ENCODE measurements around the gene SERPINB6. TPM values are rescaled to one million over a fixed set of nuclear protein-coding genes. Genes with fewer than 3 reads are reported as not detected.
"Not testable (repeated sequence)": the region's sequence is repeated elsewhere in the genome, so short reads cannot be mapped to it uniquely, and the experiment has no call there.

SERPINB6 gene
- total and polyA plus RNA-seq, 2 donors: 23.1 to 84.3 TPM

GRCh38 chr6:3013901-3014674 lies 42.7 kb upstream of the SERPINB6 start:
- 98% methylated on average over 18 of the region's 18 CpGs for WGBS
- Histone ChIP-seq H3K4me1 (ENCODE audit: control insufficient read depth in 2 of 2, insufficient read depth in 2 of 2, low read length in 2 of 2) (no peaks in the 10 kb centered on the region), H3K4me3 (ENCODE audit: low read length in 2 of 2) (no peak overlapping the region), H3K36me3 (ENCODE audit: control insufficient read depth in 2 of 2, insufficient read depth in 2 of 2, low read length in 1 of 2) (peaks cover 32 to 40% of the 10 kb centered on the region in 2 donors), H3K27me3 (ENCODE audit: control insufficient read depth in 2 of 2, insufficient read depth in 1 of 2, low read length in 1 of 2) (no peaks in the 10 kb centered on the region), H3K9me3 (ENCODE audit: control insufficient read depth in 2 of 2, insufficient read depth in 1 of 2, low read length in 1 of 2) (peaks cover 5 to 7% of the 10 kb centered on the region in 2 donors), H3K27ac (ENCODE audit: low read depth in 1 of 2, low read length in 1 of 2) (no peak overlapping the region)
- no peak for DNase-seq (ENCODE audit: low read depth in 6 of 9, low spot score in 9 of 9)

- no peaks in the 10 kb centered on the region for H3K27me3 ChIP-seq (ENCODE audit: control insufficient read depth in 2 of 2, insufficient read depth in 1 of 2, low read length in 1 of 2)
- H3K36me3 ChIP-seq (ENCODE audit: control insufficient read depth in 2 of 2, insufficient read depth in 2 of 2, low read length in 1 of 2): peaks cover 32 to 40% of the 10 kb centered on the region in 2 donors
- H3K4me3 ChIP-seq (ENCODE audit: low read length in 2 of 2): no peak overlapping the region
- no peaks in the 10 kb centered on the region for H3K4me1 ChIP-seq (ENCODE audit: control insufficient read depth in 2 of 2, insufficient read depth in 2 of 2, low read length in 2 of 2)
- no peak overlapping the region for H3K27ac ChIP-seq (ENCODE audit: low read depth in 1 of 2, low read length in 1 of 2)
- no peak for DNase-seq (ENCODE audit: low read depth in 6 of 9, low spot score in 9 of 9)
- peaks cover 5 to 7% of the 10 kb centered on the region in 2 donors for H3K9me3 ChIP-seq (ENCODE audit: control insufficient read depth in 2 of 2, insufficient read depth in 1 of 2, low read length in 1 of 2)
- 83% methylated on average over 2 of the region's 2 CpGs for WGBS
These were observed 42.1 kb upstream of the SERPINB6 start for GRCh38 chr6:3013486-3013885.

DNA sequence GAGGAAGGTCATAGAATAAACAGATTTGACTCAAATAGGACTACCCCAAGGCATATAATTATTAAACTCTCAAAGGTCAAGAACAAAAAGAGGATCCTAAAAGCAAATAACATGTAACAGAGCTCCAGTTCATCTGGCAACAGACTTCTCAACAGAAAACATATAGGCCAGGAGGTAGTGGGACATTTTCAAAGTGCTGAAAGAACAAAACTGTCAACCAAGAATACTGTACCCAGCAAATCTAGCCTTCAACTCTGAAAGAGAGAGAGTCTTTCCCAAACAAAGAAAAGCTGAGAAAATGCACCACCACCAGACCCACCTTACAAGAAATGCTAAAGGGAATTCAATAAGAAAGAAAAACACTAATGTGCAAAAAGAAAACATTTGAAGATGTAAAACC lies 40.2 kb upstream of the SERPINB6 start:
- Histone ChIP-seq H3K4me3 (ENCODE audit: low read length in 2 of 2) (no peak overlapping the region), H3K9me3 (ENCODE audit: control insufficient read depth in 2 of 2, insufficient read depth in 1 of 2, low read length in 1 of 2) (peaks cover 5 to 7% of the 10 kb centered on the region in 2 donors), H3K27me3 (ENCODE audit: control insufficient read depth in 2 of 2, insufficient read depth in 1 of 2, low read length in 1 of 2) (no peaks in the 10 kb centered on the region), H3K36me3 (ENCODE audit: control insufficient read depth in 2 of 2, insufficient read depth in 2 of 2, low read length in 1 of 2) (peaks cover 33 to 37% of the 10 kb centered on the region in 2 donors), H3K27ac (ENCODE audit: low read depth in 1 of 2, low read length in 1 of 2) (no peak overlapping the region), H3K4me1 (ENCODE audit: control insufficient read depth in 2 of 2, insufficient read depth in 2 of 2, low read length in 2 of 2) (no peaks in the 10 kb centered on the region)
- peak in 1 of 9 donors; percentile 30 for DNase-seq (ENCODE audit: low read depth in 6 of 9, low spot score in 9 of 9)

DNA sequence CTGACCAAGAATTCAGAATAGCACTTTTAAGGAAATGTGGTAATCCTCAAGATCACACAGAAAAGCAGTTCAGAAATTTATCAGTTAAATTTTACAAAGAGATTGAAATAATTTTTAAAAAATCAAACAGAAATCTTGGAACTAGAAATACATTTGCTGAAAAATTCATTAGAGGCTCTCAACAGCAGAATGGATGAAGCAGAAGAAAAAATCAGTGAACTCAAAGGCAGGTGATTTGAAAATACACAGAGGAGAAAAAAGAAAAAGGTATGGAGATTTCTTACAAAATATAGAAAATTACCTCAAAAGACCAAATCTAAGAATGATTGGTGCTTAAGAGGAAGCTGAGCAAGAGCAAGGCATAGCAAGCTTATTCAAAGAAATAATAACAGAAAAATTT lies 39.8 kb upstream of the SERPINB6 start:
- peaks cover 37% of the 10 kb centered on the region in 2 donors for H3K36me3 ChIP-seq (ENCODE audit: control insufficient read depth in 2 of 2, insufficient read depth in 2 of 2, low read length in 1 of 2)
- peaks cover 5 to 7% of the 10 kb centered on the region in 2 donors for H3K9me3 ChIP-seq (ENCODE audit: control insufficient read depth in 2 of 2, insufficient read depth in 1 of 2, low read length in 1 of 2)
- no peaks in the 10 kb centered on the region for H3K4me1 ChIP-seq (ENCODE audit: control insufficient read depth in 2 of 2, insufficient read depth in 2 of 2, low read length in 2 of 2)
- H3K4me3 ChIP-seq (ENCODE audit: low read length in 2 of 2): no peak overlapping the region
- H3K27ac ChIP-seq (ENCODE audit: low read depth in 1 of 2, low read length in 1 of 2): no peak overlapping the region
- DNase-seq (ENCODE audit: low read depth in 6 of 9, low spot score in 9 of 9): no peak
- no peaks in the 10 kb centered on the region for H3K27me3 ChIP-seq (ENCODE audit: control insufficient read depth in 2 of 2, insufficient read depth in 1 of 2, low read length in 1 of 2)

GRCh38 chr6:3009930-3010329 lies 38.6 kb upstream of the SERPINB6 start:
- WGBS: 98% methylated on average over 3 of the region's 3 CpGs
- no peak for DNase-seq (ENCODE audit: low read depth in 6 of 9, low spot score in 9 of 9)
- Histone ChIP-seq H3K27ac (ENCODE audit: low read depth in 1 of 2, low read length in 1 of 2) (no peak overlapping the region), H3K4me3 (ENCODE audit: low read length in 2 of 2) (no peak overlapping the region), H3K4me1 (ENCODE audit: control insufficient read depth in 2 of 2, insufficient read depth in 2 of 2, low read length in 2 of 2) (no peaks in the 10 kb centered on the region), H3K36me3 (ENCODE audit: control insufficient read depth in 2 of 2, insufficient read depth in 2 of 2, low read length in 1 of 2) (peaks cover 34 to 38% of the 10 kb centered on the region in 2 donors), H3K9me3 (ENCODE audit: control insufficient read depth in 2 of 2, insufficient read depth in 1 of 2, low read length in 1 of 2) (peaks cover 5 to 7% of the 10 kb centered on the region in 2 donors), H3K27me3 (ENCODE audit: control insufficient read depth in 2 of 2, insufficient read depth in 1 of 2, low read length in 1 of 2) (no peaks in the 10 kb centered on the region)

- H3K36me3 ChIP-seq (ENCODE audit: control insufficient read depth in 2 of 2, insufficient read depth in 2 of 2, low read length in 1 of 2): peaks cover 30 to 32% of the 10 kb centered on the region in 2 donors
- H3K27ac ChIP-seq (ENCODE audit: low read depth in 1 of 2, low read length in 1 of 2); H3K27me3 ChIP-seq (ENCODE audit: control insufficient read depth in 2 of 2, insufficient read depth in 1 of 2, low read length in 1 of 2); H3K4me1 ChIP-seq (ENCODE audit: control insufficient read depth in 2 of 2, insufficient read depth in 2 of 2, low read length in 2 of 2); H3K4me3 ChIP-seq (ENCODE audit: low read length in 2 of 2); DNase-seq (ENCODE audit: low read depth in 6 of 9, low spot score in 9 of 9); H3K9me3 ChIP-seq (ENCODE audit: control insufficient read depth in 2 of 2, insufficient read depth in 1 of 2, low read length in 1 of 2): not testable (repeated sequence)
- WGBS: 99% methylated on average over 17 of the region's 17 CpGs
These were observed 37.4 kb upstream of the SERPINB6 start for GRCh38 chr6:3008712-3009265.

GRCh38 chr6:3007571-3007970 lies 36.2 kb upstream of the SERPINB6 start:
- Histone ChIP-seq H3K36me3 (ENCODE audit: control insufficient read depth in 2 of 2, insufficient read depth in 2 of 2, low read length in 1 of 2) (peaks cover 26 to 28% of the 10 kb centered on the region in 2 donors), H3K27me3 (ENCODE audit: control insufficient read depth in 2 of 2, insufficient read depth in 1 of 2, low read length in 1 of 2) (no peaks in the 10 kb centered on the region), H3K4me1 (ENCODE audit: control insufficient read depth in 2 of 2, insufficient read depth in 2 of 2, low read length in 2 of 2) (no peaks in the 10 kb centered on the region), H3K27ac (ENCODE audit: low read depth in 1 of 2, low read length in 1 of 2) (no peak overlapping the region), H3K4me3 (ENCODE audit: low read length in 2 of 2) (no peak overlapping the region), H3K9me3 (ENCODE audit: control insufficient read depth in 2 of 2, insufficient read depth in 1 of 2, low read length in 1 of 2) (peaks cover 5 to 7% of the 10 kb centered on the region in 2 donors)
- DNase-seq (ENCODE audit: low read depth in 6 of 9, low spot score in 9 of 9): no peak
- 98% methylated on average over 3 of the region's 3 CpGs for WGBS

DNA sequence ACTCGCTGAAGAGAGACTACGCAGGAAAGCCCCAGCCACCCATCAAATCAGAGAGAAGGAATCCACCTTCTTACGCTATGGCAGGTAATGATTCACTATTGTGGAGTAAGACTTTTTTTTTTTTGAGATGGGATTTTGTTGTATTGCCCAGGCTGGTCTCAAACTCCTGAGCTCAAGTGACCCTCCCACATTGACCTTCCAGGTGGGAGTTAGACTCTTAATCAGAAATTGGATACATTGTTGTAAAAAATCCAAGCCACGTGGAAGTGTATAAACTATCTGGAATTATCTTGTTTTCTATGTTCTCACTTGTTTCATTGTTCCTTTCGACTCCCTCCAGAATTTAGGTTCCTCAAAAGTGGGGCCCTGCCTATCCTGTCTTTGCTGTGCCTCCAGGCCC lies 35.1 kb upstream of the SERPINB6 start:
- DNase-seq (ENCODE audit: low read depth in 6 of 9, low spot score in 9 of 9): no peak
- Histone ChIP-seq H3K4me1 (ENCODE audit: control insufficient read depth in 2 of 2, insufficient read depth in 2 of 2, low read length in 2 of 2) (no peaks in the 10 kb centered on the region), H3K9me3 (ENCODE audit: control insufficient read depth in 2 of 2, insufficient read depth in 1 of 2, low read length in 1 of 2) (peaks cover 5 to 6% of the 10 kb centered on the region in 2 donors), H3K36me3 (ENCODE audit: control insufficient read depth in 2 of 2, insufficient read depth in 2 of 2, low read length in 1 of 2) (peaks cover 23 to 27% of the 10 kb centered on the region in 2 donors), H3K4me3 (ENCODE audit: low read length in 2 of 2) (no peak overlapping the region), H3K27me3 (ENCODE audit: control insufficient read depth in 2 of 2, insufficient read depth in 1 of 2, low read length in 1 of 2) (no peaks in the 10 kb centered on the region), H3K27ac (ENCODE audit: low read depth in 1 of 2, low read length in 1 of 2) (no peak overlapping the region)
- WGBS: 96% methylated on average over 5 of the region's 5 CpGs

DNA sequence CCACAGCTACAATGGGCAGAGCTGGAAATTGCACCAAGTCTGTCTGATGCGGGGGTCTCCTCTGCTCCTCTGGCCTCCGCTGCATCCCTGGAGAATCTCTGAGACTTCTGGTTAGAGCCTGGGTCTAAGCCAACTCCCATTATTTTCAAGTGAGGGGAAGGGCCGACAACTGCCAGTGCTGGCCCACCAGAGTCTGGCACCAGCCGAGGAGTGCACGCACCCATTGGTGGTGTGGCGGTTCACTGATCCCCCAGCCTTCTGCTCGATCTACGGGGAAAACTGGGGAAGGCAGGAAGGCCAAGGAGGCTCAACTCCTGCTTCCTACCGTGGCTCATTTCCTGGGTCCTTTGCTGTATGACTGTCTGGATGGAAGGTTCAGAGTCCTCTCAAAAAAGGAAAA lies 34.5 kb upstream of the SERPINB6 start:
- H3K36me3 ChIP-seq (ENCODE audit: control insufficient read depth in 2 of 2, insufficient read depth in 2 of 2, low read length in 1 of 2): peaks cover 21 to 25% of the 10 kb centered on the region in 2 donors
- 98% methylated on average over 9 of the region's 9 CpGs for WGBS
- peaks cover 5% of the 10 kb centered on the region in 2 donors for H3K9me3 ChIP-seq (ENCODE audit: control insufficient read depth in 2 of 2, insufficient read depth in 1 of 2, low read length in 1 of 2)
- H3K27me3 ChIP-seq (ENCODE audit: control insufficient read depth in 2 of 2, insufficient read depth in 1 of 2, low read length in 1 of 2): no peaks in the 10 kb centered on the region
- no peak overlapping the region for H3K27ac ChIP-seq (ENCODE audit: low read depth in 1 of 2, low read length in 1 of 2)
- no peak overlapping the region for H3K4me3 ChIP-seq (ENCODE audit: low read length in 2 of 2)
- no peaks in the 10 kb centered on the region for H3K4me1 ChIP-seq (ENCODE audit: control insufficient read depth in 2 of 2, insufficient read depth in 2 of 2, low read length in 2 of 2)
- no peak for DNase-seq (ENCODE audit: low read depth in 6 of 9, low spot score in 9 of 9)

All from thymus (tissue), 11 donors.